A549 (cell line): Measurements from ENCODE around the gene LRRC47. TPM values are rescaled to one million over a fixed set of nuclear protein-coding genes. Genes with fewer than 3 reads are reported as not detected.

ENCODE experiments used
- ATAC-seq, 2 experiments: fragments of 200-7000 bp in 1 of 2; fragments of >200 bp in 1 of 2; cut with Nextera tagmentation in 1 of 2; cut with Tn5 transposase in 1 of 2; 3 replicates each; pipeline versions ENCODE4 v1.8.0 to v1.9.1; 2018 to 2020; ENCODE audit warnings: mild to moderate bottlenecking in 1 of 2, moderate library complexity in 1 of 2
- CTCF ChIA-PET: fragments of 300-600 bp; sonication (Branson Sonifier 250); formaldehyde crosslinking; extraction: SDS; loops from one replicate; lab custom pipeline; 2021; ENCODE audit warnings: antibody characterized with exemption, inconsistent platforms; lab: Yijun Ruan, JAX
- POLR2A ChIA-PET: fragments of 350-600 bp; formaldehyde crosslinking; extraction: SDS; loops from one replicate; lab custom pipeline; 2021; ENCODE audit warnings: antibody characterized with exemption, inconsistent platforms; lab: Yijun Ruan, JAX
- DNase-seq, 2 experiments: peaks; one replicate each; pipeline versions ENCODE4 v3.0.0 to v3.0.0-alpha.2; 2011 to 2016; ENCODE audit warnings: low read depth in 1 of 2, low spot score in 1 of 2
- FAIRE-seq: peaks from 2 replicates; lab custom pipeline; 2011; peaks lifted over from hg19 to GRCh38; lab: Jason Lieb, UNC
- H3K27ac ChIP-seq, 2 experiments: fragments of >200 bp; sonication (Bioruptor Twin); formaldehyde crosslinking; 3 replicates each; pipeline ENCODE4 v1.5.1; 2016 to 2017
- H3K4me1 ChIP-seq: fragments of >200 bp; sonication (Bioruptor Twin); formaldehyde crosslinking; 3 replicates; pipeline ENCODE4 v1.6.1; 2016
- H3K4me2 ChIP-seq: fragments of >200 bp; sonication (Bioruptor Twin); formaldehyde crosslinking; 3 replicates; pipeline ENCODE4 v1.6.1; 2016
- H3K4me3 ChIP-seq: fragments of >200 bp; sonication (Bioruptor Twin); formaldehyde crosslinking; 3 replicates; pipeline ENCODE4 v1.5.1; 2016
- H3K9me3 ChIP-seq: fragments of >200 bp; sonication (Bioruptor Twin); formaldehyde crosslinking; 3 replicates; pipeline ENCODE4 v1.6.1; 2016
- EHF ChIP-seq: fragments of 250-450 bp; sonication (Bioruptor Pico); IDR thresholded peaks from 2 replicates; pipeline ENCODE4 v1.5.0; 2020; ENCODE audit warnings: mild to moderate bottlenecking
- EHMT2 ChIP-seq: fragments of 200-600 bp; sonication (generic); IDR thresholded peaks from 2 replicates; pipeline ENCODE4 v1.6.1; 2016; ENCODE audit warnings: antibody characterized with exemption, low read depth, mild to moderate bottlenecking, moderate library complexity
- EP300 ChIP-seq, 2 experiments: fragments of >200 bp; sonication (Bioruptor Twin); formaldehyde crosslinking; IDR thresholded peaks; 2 replicates in 1 of 2; 3 replicates in 1 of 2; pipeline ENCODE4 v1.6.1; 2016 to 2017
- FOSB ChIP-seq: fragments of 250-450 bp; sonication (Bioruptor Pico); IDR thresholded peaks from 2 replicates; pipeline ENCODE4 v1.5.0; 2020; ENCODE audit warnings: mild to moderate bottlenecking, moderate library complexity
- HOXB5 ChIP-seq: fragments of 250-450 bp; sonication (Bioruptor Pico); IDR thresholded peaks from 2 replicates; pipeline ENCODE4 v1.5.0; 2020; ENCODE audit warnings: mild to moderate bottlenecking, moderate library complexity
- KDM1A ChIP-seq: fragments of 200-600 bp; sonication (generic); IDR thresholded peaks from 2 replicates; pipeline ENCODE4 v1.6.1; 2016; ENCODE audit warnings: low read depth, mild to moderate bottlenecking
- KDM5A ChIP-seq: fragments of 200-600 bp; sonication (generic); IDR thresholded peaks from 2 replicates; pipeline ENCODE4 v1.6.1; 2016; ENCODE audit warnings: antibody characterized with exemption, mild to moderate bottlenecking
- MAFK ChIP-seq: fragments of 450-650 bp; IDR thresholded peaks from 2 replicates; pipeline ENCODE4 v1.6.1; 2014; ENCODE audit not compliant: partially characterized antibody
- NFE2L2 ChIP-seq: fragments of 150-350 bp; conservative IDR thresholded peaks from 2 replicates; pipeline ENCODE4 v1.6.1; 2014; ENCODE audit warnings: low read length
- NPAS2 ChIP-seq: fragments of 250-450 bp; sonication (Bioruptor Pico); IDR thresholded peaks from 2 replicates; pipeline ENCODE4 v1.8.0; 2022; ENCODE audit warnings: mild to moderate bottlenecking, moderate library complexity, borderline replicate concordance
- PHF8 ChIP-seq: fragments of 200-600 bp; sonication (generic); IDR thresholded peaks from 2 replicates; pipeline ENCODE4 v1.6.1; 2016; ENCODE audit warnings: low read depth, mild to moderate bottlenecking, antibody characterized with exemption, moderate library complexity, borderline replicate concordance
- POLR2A ChIP-seq: IDR thresholded peaks from 2 replicates; pipeline ENCODE4 v1.6.1; 2012; ENCODE audit warnings: mild to moderate bottlenecking, low read length
- POLR2AphosphoS2 ChIP-seq: conservative IDR thresholded peaks from 2 replicates; pipeline ENCODE4 v1.6.1; 2012; ENCODE audit warnings: low read length, improper control_type of control experiment, inconsistent platforms
- RAD21 ChIP-seq, 2 experiments: fragments of >200 bp in 1 of 2; sonication (Bioruptor Twin) in 1 of 2; formaldehyde crosslinking in 1 of 2; IDR thresholded peaks in 1 of 2; conservative IDR thresholded peaks in 1 of 2; 2 replicates in 1 of 2; 3 replicates in 1 of 2; pipeline ENCODE4 v1.6.1; 2012 to 2018; ENCODE audit warnings: inconsistent platforms in 1 of 2
- RCOR1 ChIP-seq: fragments of 150-350 bp; IDR thresholded peaks from 2 replicates; pipeline ENCODE4 v1.6.1; 2014; ENCODE audit warnings: antibody characterized with exemption, low read length, low read depth
- RFX5 ChIP-seq: fragments of 450-650 bp; IDR thresholded peaks from 2 replicates; pipeline ENCODE4 v1.7.1; 2014; ENCODE audit warnings: antibody characterized with exemption, mild to moderate bottlenecking, moderate library complexity
- RNF2 ChIP-seq: fragments of 200-600 bp; sonication (generic); IDR thresholded peaks from 2 replicates; pipeline ENCODE4 v1.6.1; 2016; ENCODE audit warnings: low read depth, mild to moderate bottlenecking, antibody characterized with exemption, moderate library complexity, borderline replicate concordance
- SREBF2 ChIP-seq: fragments of 450-650 bp; IDR thresholded peaks from 2 replicates; pipeline ENCODE4 v1.6.1; 2014; ENCODE audit warnings: mild to moderate bottlenecking, moderate library complexity
- ZSCAN20 ChIP-seq: fragments of 250-450 bp; sonication (Bioruptor Pico); IDR thresholded peaks from 2 replicates; pipeline ENCODE4 v1.8.0; 2022; ENCODE audit warnings: mild to moderate bottlenecking, moderate library complexity
- WGBS: methylation state at CpG from one replicate; pipeline ENCODE4 v1.1.6; 2017; ENCODE audit errors: missing lambda C conversion rate; 5-methylcytosine and 5-hydroxymethylcytosine counted together
- polyA plus RNA-seq, 4 experiments: library from polyadenylated mRNA; depleted of rRNA in 3 of 4; stranded (reverse); fragments of >200 nt; fragmentation: RNase III in 1 of 4; extraction: RNeasy Plus Mini Kit Qiagen cat#74134 plus additional on column Dnase treatment in 1 of 4; gene quantifications; 2 replicates in 3 of 4; 3 replicates in 1 of 4; pipeline ENCODE4 v1.2.3, GENCODE V29; 2011 to 2017
- TF ChIP-seq, protein P1 (sequence below): fragments of 200-600 bp; sonication (generic); IDR thresholded peaks from 2 replicates; pipeline ENCODE4 v1.6.1; 2016; ENCODE audit warnings: antibody characterized with exemption, mild to moderate bottlenecking, moderate library complexity
- TF ChIP-seq, protein P2 (sequence below): IDR thresholded peaks from 2 replicates; pipeline ENCODE4 v1.6.1; 2012
- TF ChIP-seq, protein P3 (sequence below): fragments of >200 bp; sonication (Bioruptor Twin); formaldehyde crosslinking; IDR thresholded peaks from 3 replicates; pipeline ENCODE4 v1.6.1; 2016
- TF ChIP-seq, protein P4 (sequence below): fragments of 250-450 bp; sonication (Bioruptor Pico); IDR thresholded peaks from 2 replicates; pipeline ENCODE4 v1.5.0; 2020; ENCODE audit warnings: low read depth, mild to moderate bottlenecking, moderate library complexity
- TF ChIP-seq, protein P5 (sequence below): fragments of 450-650 bp; IDR thresholded peaks from 2 replicates; pipeline ENCODE4 v1.6.1; 2014; ENCODE audit warnings: antibody characterized with exemption
- TF ChIP-seq, protein P6 (sequence below): fragments of 150-350 bp; IDR thresholded peaks from 2 replicates; pipeline ENCODE4 v1.6.1; 2014; ENCODE audit warnings: low read depth, mild to moderate bottlenecking, low read length
- TF ChIP-seq, protein P7 (sequence below): fragments of 250-450 bp; sonication (Bioruptor Pico); IDR thresholded peaks from 2 replicates; pipeline ENCODE4 v1.5.0; 2021; ENCODE audit warnings: mild to moderate bottlenecking, moderate library complexity, borderline replicate concordance

Gene LRRC47
- polyA plus RNA-seq, 2 of the 4 experiments (the other 2 are of a cell fraction) = 28.5 to 41.6 TPM

DNA sequence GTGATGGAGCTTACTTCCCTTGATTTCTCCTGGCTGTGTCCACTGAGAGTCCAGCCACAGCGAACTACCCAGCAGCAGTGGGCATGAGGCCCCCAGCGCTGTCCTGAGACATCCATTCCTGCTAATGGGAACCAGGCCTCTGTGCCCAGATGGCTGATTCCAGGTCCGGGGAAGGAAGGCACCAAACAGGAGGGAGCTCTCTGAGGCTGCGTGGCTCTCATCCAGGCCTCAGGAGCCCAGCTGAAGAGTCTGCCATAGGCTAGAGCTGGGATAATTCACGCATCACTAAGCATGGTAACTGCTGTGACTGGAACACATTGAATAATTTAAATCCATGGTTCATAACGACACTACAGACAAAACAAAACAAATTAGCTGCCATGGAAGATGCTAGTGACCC, 24.7 kb upstream of the LRRC47 start (continued):
- TF ChIP-seq, protein P1, sequence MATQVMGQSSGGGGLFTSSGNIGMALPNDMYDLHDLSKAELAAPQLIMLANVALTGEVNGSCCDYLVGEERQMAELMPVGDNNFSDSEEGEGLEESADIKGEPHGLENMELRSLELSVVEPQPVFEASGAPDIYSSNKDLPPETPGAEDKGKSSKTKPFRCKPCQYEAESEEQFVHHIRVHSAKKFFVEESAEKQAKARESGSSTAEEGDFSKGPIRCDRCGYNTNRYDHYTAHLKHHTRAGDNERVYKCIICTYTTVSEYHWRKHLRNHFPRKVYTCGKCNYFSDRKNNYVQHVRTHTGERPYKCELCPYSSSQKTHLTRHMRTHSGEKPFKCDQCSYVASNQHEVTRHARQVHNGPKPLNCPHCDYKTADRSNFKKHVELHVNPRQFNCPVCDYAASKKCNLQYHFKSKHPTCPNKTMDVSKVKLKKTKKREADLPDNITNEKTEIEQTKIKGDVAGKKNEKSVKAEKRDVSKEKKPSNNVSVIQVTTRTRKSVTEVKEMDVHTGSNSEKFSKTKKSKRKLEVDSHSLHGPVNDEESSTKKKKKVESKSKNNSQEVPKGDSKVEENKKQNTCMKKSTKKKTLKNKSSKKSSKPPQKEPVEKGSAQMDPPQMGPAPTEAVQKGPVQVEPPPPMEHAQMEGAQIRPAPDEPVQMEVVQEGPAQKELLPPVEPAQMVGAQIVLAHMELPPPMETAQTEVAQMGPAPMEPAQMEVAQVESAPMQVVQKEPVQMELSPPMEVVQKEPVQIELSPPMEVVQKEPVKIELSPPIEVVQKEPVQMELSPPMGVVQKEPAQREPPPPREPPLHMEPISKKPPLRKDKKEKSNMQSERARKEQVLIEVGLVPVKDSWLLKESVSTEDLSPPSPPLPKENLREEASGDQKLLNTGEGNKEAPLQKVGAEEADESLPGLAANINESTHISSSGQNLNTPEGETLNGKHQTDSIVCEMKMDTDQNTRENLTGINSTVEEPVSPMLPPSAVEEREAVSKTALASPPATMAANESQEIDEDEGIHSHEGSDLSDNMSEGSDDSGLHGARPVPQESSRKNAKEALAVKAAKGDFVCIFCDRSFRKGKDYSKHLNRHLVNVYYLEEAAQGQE = no peak
- TF ChIP-seq, protein P2, sequence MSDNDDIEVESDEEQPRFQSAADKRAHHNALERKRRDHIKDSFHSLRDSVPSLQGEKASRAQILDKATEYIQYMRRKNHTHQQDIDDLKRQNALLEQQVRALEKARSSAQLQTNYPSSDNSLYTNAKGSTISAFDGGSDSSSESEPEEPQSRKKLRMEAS = no peak

DNA sequence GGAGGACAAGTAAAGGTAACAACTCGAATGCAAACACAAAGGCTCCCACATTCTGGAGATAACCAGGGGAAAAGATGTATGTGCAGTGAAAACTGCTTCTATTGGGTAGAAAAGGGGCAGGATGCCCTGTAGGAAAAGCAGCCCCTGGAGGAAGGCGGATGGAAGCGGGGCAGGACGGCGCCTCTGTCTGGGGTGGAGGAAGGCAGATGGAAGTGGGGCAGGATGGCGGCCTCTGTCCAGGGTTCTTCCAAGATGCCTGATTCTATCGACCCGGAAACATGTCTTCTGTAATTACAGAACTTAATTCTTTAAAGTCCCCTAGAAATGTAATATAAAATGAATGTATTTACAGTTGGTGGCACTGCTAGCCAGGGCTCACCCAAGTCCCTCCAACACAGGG, 24.0 kb upstream of the LRRC47 start:
- Histone ChIP-seq H3K9me3 (no peaks in the 10 kb centered on the region), H3K4me3 (no peak overlapping the region), H3K4me2 (no peak overlapping the region), H3K4me1 (no peaks in the 10 kb centered on the region), H3K27ac (no peak overlapping the region)
- ATAC-seq = no peak
- no peak for TF ChIP-seq EHMT2
- no peak for TF ChIP-seq KDM5A
- TF ChIP-seq NPAS2 (CRISPR knock-in tag) = no peak
- TF ChIP-seq, protein P3, sequence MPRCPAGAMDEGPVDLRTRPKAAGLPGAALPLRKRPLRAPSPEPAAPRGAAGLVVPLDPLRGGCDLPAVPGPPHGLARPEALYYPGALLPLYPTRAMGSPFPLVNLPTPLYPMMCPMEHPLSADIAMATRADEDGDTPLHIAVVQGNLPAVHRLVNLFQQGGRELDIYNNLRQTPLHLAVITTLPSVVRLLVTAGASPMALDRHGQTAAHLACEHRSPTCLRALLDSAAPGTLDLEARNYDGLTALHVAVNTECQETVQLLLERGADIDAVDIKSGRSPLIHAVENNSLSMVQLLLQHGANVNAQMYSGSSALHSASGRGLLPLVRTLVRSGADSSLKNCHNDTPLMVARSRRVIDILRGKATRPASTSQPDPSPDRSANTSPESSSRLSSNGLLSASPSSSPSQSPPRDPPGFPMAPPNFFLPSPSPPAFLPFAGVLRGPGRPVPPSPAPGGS = no peak
- TF ChIP-seq EHF = no peak
- no peak for TF ChIP-seq NFE2L2
- no peak for TF ChIP-seq EP300 (IDR thresholded peaks at IDR 0.05)
- TF ChIP-seq, protein P4, sequence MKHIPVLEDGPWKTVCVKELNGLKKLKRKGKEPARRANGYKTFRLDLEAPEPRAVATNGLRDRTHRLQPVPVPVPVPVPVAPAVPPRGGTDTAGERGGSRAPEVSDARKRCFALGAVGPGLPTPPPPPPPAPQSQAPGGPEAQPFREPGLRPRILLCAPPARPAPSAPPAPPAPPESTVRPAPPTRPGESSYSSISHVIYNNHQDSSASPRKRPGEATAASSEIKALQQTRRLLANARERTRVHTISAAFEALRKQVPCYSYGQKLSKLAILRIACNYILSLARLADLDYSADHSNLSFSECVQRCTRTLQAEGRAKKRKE (CRISPR knock-in tag) = no peak
- no peak for TF ChIP-seq RFX5
- ChIA-PET POLR2A (no interaction called here), CTCF (no interaction called here)
- 92% methylated on average over 8 of the region's 8 CpGs for WGBS
- no peak for DNase-seq
- FAIRE-seq = no peak

DNA sequence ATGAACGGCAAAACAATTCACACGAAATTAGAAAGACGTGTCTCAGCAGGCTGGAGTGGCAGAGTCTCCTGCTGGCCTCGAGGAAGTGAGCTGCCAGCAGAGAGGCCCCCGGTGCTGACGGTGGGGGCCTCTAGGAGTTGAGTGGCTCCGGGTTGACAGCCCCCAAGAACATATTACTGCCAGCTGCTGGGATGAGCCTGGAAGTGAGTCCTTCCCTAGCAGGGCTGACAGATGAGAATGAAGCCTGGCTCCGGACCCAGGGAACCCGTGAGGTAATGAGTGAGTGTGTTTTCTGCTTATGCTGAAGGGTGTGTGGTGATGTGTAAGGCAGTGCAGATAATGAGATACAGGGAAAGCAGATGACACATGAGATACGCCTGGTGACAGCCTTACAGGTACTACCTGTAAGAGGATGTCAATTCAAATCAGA, 23.5 kb upstream of the LRRC47 start:
- H3K9me3 ChIP-seq = no peaks in the 10 kb centered on the region
- TF ChIP-seq EP300 (IDR thresholded peaks at IDR 0.05) (no peak), EHMT2 (no peak), SREBF2 (no peak), RCOR1 (no peak), POLR2A (no peak), PHF8 (no peak), RAD21 (conservative IDR thresholded peaks at IDR 0.05 in 1 of 2, IDR thresholded peaks at IDR 0.05 in 1 of 2) (no peak), HOXB5 (CRISPR knock-in tag) (no peak), RNF2 (no peak), KDM1A (no peak), MAFK (no peak), POLR2AphosphoS2 (no peak), FOSB (no peak), ZSCAN20 (CRISPR knock-in tag) (no peak)
- TF ChIP-seq, protein P5, sequence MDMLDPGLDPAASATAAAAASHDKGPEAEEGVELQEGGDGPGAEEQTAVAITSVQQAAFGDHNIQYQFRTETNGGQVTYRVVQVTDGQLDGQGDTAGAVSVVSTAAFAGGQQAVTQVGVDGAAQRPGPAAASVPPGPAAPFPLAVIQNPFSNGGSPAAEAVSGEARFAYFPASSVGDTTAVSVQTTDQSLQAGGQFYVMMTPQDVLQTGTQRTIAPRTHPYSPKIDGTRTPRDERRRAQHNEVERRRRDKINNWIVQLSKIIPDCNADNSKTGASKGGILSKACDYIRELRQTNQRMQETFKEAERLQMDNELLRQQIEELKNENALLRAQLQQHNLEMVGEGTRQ = no peak
- TF ChIP-seq, protein P6, sequence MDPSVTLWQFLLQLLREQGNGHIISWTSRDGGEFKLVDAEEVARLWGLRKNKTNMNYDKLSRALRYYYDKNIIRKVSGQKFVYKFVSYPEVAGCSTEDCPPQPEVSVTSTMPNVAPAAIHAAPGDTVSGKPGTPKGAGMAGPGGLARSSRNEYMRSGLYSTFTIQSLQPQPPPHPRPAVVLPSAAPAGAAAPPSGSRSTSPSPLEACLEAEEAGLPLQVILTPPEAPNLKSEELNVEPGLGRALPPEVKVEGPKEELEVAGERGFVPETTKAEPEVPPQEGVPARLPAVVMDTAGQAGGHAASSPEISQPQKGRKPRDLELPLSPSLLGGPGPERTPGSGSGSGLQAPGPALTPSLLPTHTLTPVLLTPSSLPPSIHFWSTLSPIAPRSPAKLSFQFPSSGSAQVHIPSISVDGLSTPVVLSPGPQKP = no peak
- TF ChIP-seq, protein P7, sequence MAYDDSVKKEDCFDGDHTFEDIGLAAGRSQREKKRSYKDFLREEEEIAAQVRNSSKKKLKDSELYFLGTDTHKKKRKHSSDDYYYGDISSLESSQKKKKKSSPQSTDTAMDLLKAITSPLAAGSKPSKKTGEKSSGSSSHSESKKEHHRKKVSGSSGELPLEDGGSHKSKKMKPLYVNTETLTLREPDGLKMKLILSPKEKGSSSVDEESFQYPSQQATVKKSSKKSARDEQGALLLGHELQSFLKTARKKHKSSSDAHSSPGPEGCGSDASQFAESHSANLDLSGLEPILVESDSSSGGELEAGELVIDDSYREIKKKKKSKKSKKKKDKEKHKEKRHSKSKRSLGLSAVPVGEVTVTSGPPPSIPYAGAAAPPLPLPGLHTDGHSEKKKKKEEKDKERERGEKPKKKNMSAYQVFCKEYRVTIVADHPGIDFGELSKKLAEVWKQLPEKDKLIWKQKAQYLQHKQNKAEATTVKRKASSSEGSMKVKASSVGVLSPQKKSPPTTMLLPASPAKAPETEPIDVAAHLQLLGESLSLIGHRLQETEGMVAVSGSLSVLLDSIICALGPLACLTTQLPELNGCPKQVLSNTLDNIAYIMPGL (CRISPR knock-in tag) = no peak
- TF ChIP-seq, all 56 proteins: peak for 0
- CTCF ChIA-PET = no interaction called here
- no peak for FAIRE-seq
- Histone ChIP-seq H3K4me3 (no peak overlapping the region), H3K4me2 (no peak overlapping the region), H3K27ac (no peak overlapping the region), H3K4me1 (no peaks in the 10 kb centered on the region)
- DNase-seq = no peak
- POLR2A ChIA-PET = no interaction called here
- ATAC-seq = no peak
- WGBS = 77% methylated on average over 10 of the region's 10 CpGs
